Ovary (tissue), 3 donors: Measurements from ENCODE around the gene MAD1L1.

Experiments
- CTCF ChIP-seq, 3 donors: fragments of 450-650 bp in 2 of 3; fragments of 200-600 bp in 1 of 3; IDR thresholded peaks; one replicate each; pipeline versions ENCODE4 v1.5.1 to v1.8.0; 2016 to 2022; ENCODE audit warnings: antibody characterized with exemption in 3 of 3, mild to moderate bottlenecking in 1 of 3
- EP300 ChIP-seq: sonication (generic); formaldehyde crosslinking; IDR thresholded peaks from one replicate; pipeline ENCODE4 v1.6.1; 2017; ENCODE audit warnings: antibody characterized with exemption
- POLR2A ChIP-seq: fragments of 450-650 bp; IDR thresholded peaks from one replicate; pipeline ENCODE4 v1.6.1; 2017; ENCODE audit warnings: antibody characterized with exemption, mild to moderate bottlenecking, moderate library complexity
- donor health status: DM: no; HTN: no; CAD: no.

- no peak for TF ChIP-seq POLR2A
- no peak for TF ChIP-seq CTCF (IDR thresholded peaks at IDR 0.05)
- no peak for TF ChIP-seq EP300
These were observed 285.0 kb downstream of the MAD1L1 start for GRCh38 chr7:1947586-1948217.
